SW 1271 (cell line): ENCODE data around the gene MBTPS1.

Source experiments
- DNase-seq, 2 experiments: peaks; one replicate each; lab custom pipeline; 2025; lab: John Stamatoyannopoulos, UW

The MBTPS1 gene

GRCh38 chr16:84074721-84075120 lies 42.0 kb downstream of the MBTPS1 start:
- DNase-seq: no peak

- no peak for DNase-seq
These were observed 44.7 kb downstream of the MBTPS1 start for GRCh38 chr16:84072014-84072413.

GRCh38 chr16:84071121-84071520 lies 45.6 kb downstream of the MBTPS1 start:
- no peak for DNase-seq

- DNase-seq: no peak
These were observed 47.2 kb downstream of the MBTPS1 start for GRCh38 chr16:84069540-84069939.

- no peak for DNase-seq
These were observed 47.8 kb downstream of the MBTPS1 start for GRCh38 chr16:84068783-84069462.

GRCh38 chr16:84068041-84068440 lies 48.7 kb downstream of the MBTPS1 start:
- DNase-seq: no peak

- DNase-seq: no peak
These were observed 49.1 kb downstream of the MBTPS1 start for GRCh38 chr16:84067640-84068039.

GRCh38 chr16:84065536-84066132 lies 51.1 kb downstream of the MBTPS1 start:
- DNase-seq: peak in 1 of 2 experiments; percentile 45

- no peak for DNase-seq
These were observed 52.8 kb downstream of the MBTPS1 start for GRCh38 chr16:84063980-84064379.

- peak; percentile 46 to 66 for DNase-seq
These were observed 53.8 kb downstream of the MBTPS1 start for GRCh38 chr16:84062734-84063640.

GRCh38 chr16:84061236-84061819 lies 55.4 kb downstream of the MBTPS1 start:
- no peak for DNase-seq

- DNase-seq: no peak
These were observed 56.5 kb downstream of the MBTPS1 start for GRCh38 chr16:84059946-84060901.

- DNase-seq: no peak
These were observed 57.6 kb downstream of the MBTPS1 start for GRCh38 chr16:84059111-84059510.

GRCh38 chr16:84058664-84059063 lies 58.1 kb downstream of the MBTPS1 start:
- DNase-seq: no peak

GRCh38 chr16:84058211-84058610 lies 58.5 kb downstream of the MBTPS1 start:
- DNase-seq: no peak

GRCh38 chr16:84056933-84057332 lies 59.8 kb downstream of the MBTPS1 start:
- no peak for DNase-seq

GRCh38 chr16:84055801-84056634 lies 60.7 kb downstream of the MBTPS1 start:
- no peak for DNase-seq

GRCh38 chr16:84055366-84055765 lies 61.4 kb downstream of the MBTPS1 start:
- no peak for DNase-seq

- DNase-seq: no peak
These were observed 61.8 kb downstream of the MBTPS1 start for GRCh38 chr16:84054916-84055315.

GRCh38 chr16:84054271-84054670 lies 62.5 kb downstream of the MBTPS1 start:
- no peak for DNase-seq
